ENCODE data around the gene HAND1.

HAND1 gene

GRCh38 chr5:154517810-154518437 is 39.9 kb upstream of the HAND1 start:
- no peak for ATAC-seq
- no peak for TF ChIP-seq ZNF70 (CRISPR knock-in tag; IDR thresholded peaks at IDR 0.05)

GRCh38 chr5:154517181-154517580 is 39.2 kb upstream of the HAND1 start:
- ATAC-seq, result peak; percentile 45
- no peak for TF ChIP-seq SNAI2 (CRISPR knock-in tag; IDR thresholded peaks at IDR 0.05)
- TF ChIP-seq ARNTL (CRISPR knock-in tag; IDR thresholded peaks at IDR 0.05; ENCODE audit: borderline replicate concordance, low read depth), result no peak
- TF ChIP-seq CSDC2 (CRISPR knock-in tag; IDR thresholded peaks at IDR 0.05), result no peak
- no peak for TF ChIP-seq RARB (CRISPR knock-in tag; IDR thresholded peaks at IDR 0.05)
- TF ChIP-seq POU6F1 (CRISPR knock-in tag; IDR thresholded peaks at IDR 0.05; ENCODE audit: borderline replicate concordance, low read depth), result no peak
- peak; percentile 47; the same call in 1 of the 2 replicates for TF ChIP-seq GLIS3 (CRISPR knock-in tag; IDR thresholded peaks at IDR 0.05)
- TF ChIP-seq PATZ1 (CRISPR knock-in tag; IDR thresholded peaks at IDR 0.05; ENCODE audit: borderline replicate concordance), result no peak
- no peak; the same call in none of the 2 replicates for TF ChIP-seq TSHZ2 (CRISPR knock-in tag; IDR thresholded peaks at IDR 0.05)
- peak; percentile 96 for TF ChIP-seq TCF4 (CRISPR knock-in tag; IDR thresholded peaks at IDR 0.05; ENCODE audit: borderline replicate concordance)
- TF ChIP-seq ISL1 (CRISPR knock-in tag; IDR thresholded peaks at IDR 0.05), result no peak; the same call in 1 of the 2 replicates
- no peak for TF ChIP-seq CREB5 (CRISPR knock-in tag; IDR thresholded peaks at IDR 0.05; ENCODE audit: low read depth)
- peak; percentile 51; the same call in 1 of the 2 replicates for TF ChIP-seq ZNF8 (CRISPR knock-in tag; IDR thresholded peaks at IDR 0.05)
- TF ChIP-seq ESRRG (CRISPR knock-in tag; IDR thresholded peaks at IDR 0.05), result no peak
- no peak for TF ChIP-seq OSR1 (CRISPR knock-in tag; IDR thresholded peaks at IDR 0.05)
- 0 out of 2 replicates have a peak, but pooled peaks have one; percentile 20 for TF ChIP-seq ZFP30 (CRISPR knock-in tag; IDR thresholded peaks at IDR 0.05)
- TF ChIP-seq ZC3H10 (CRISPR knock-in tag; IDR thresholded peaks at IDR 0.05), result no peak
- no peak; the same call in 1 of the 2 replicates for TF ChIP-seq ZNF565 (CRISPR knock-in tag; conservative IDR thresholded peaks at IDR 0.05; ENCODE audit: low read depth)
- no peak for TF ChIP-seq TOX (CRISPR knock-in tag; IDR thresholded peaks at IDR 0.05; ENCODE audit: borderline replicate concordance)
- TF ChIP-seq PPARA (CRISPR knock-in tag; IDR thresholded peaks at IDR 0.05; ENCODE audit: borderline replicate concordance), result no peak
- TF ChIP-seq ZNF70 (CRISPR knock-in tag; IDR thresholded peaks at IDR 0.05), result peak; percentile 33; the same call in 1 of the 2 replicates
- no peak for TF ChIP-seq BACH2 (CRISPR knock-in tag; IDR thresholded peaks at IDR 0.05; ENCODE audit: borderline replicate concordance)
- TF ChIP-seq ZFP3 (CRISPR knock-in tag; IDR thresholded peaks at IDR 0.05), result no peak
- TF ChIP-seq CSRNP3 (CRISPR knock-in tag; IDR thresholded peaks at IDR 0.05), result no peak
